ENCODE data around the gene MPP2. TPM values are rescaled to one million over a fixed set of nuclear protein-coding genes. Genes with fewer than 3 reads are reported as not detected.

MPP2 gene
- total RNA-seq, 1 experiment from 2014 or later: 5.5 TPM

GRCh38 chr17:43920500-43921095 is 13.3 kb upstream of the MPP2 start:
- no peak overlapping the region for H3K27ac Mint-ChIP-seq (ENCODE audit: unreplicated experiment)
- no TSS peak for BruUV-seq (replicated peaks)

GRCh38 chr17:43918026-43918389 is 10.7 kb upstream of the MPP2 start:
- CTCF ChIA-PET: no interaction called here

More at GRCh38 chr17:43920500-43921095, 13.3 kb upstream of the MPP2 start:
- Mint-ChIP-seq H3K36me3 (ENCODE audit: insufficient read depth, unreplicated experiment) (no peaks in the 10 kb centered on the region), H3K4me1 (ENCODE audit: low read depth, unreplicated experiment) (peaks cover 6% of the 10 kb centered on the region), H3K4me3 (ENCODE audit: low read depth, unreplicated experiment) (no peak overlapping the region), H3K9me3 (ENCODE audit: low read depth, unreplicated experiment) (no peaks in the 10 kb centered on the region), H3K27me3 (ENCODE audit: unreplicated experiment) (peaks cover 92% of the 10 kb centered on the region)
- intact Hi-C loops (cut with micrococcal nuclease; ENCODE audit: unreplicated experiment): no loop called here
- CTCF ChIA-PET: interaction anchor here (1.4 kb wide), 1 partner anchor 11 kb away, joined by 7 read pairs; no protein-coding TSS in a partner anchor
- DNase-seq: no peak
- TF ChIP-seq CTCF (IDR thresholded peaks at IDR 0.05; ENCODE audit: unreplicated experiment): no peak

GRCh38 chr17:43917348-43918025 is 10.2 kb upstream of the MPP2 start:
- Mint-ChIP-seq H3K4me3 (ENCODE audit: low read depth, unreplicated experiment) (no peak overlapping the region), H3K36me3 (ENCODE audit: insufficient read depth, unreplicated experiment) (no peaks in the 10 kb centered on the region), H3K27ac (ENCODE audit: unreplicated experiment) (no peak overlapping the region), H3K27me3 (ENCODE audit: unreplicated experiment) (peaks cover 68% of the 10 kb centered on the region), H3K4me1 (ENCODE audit: low read depth, unreplicated experiment) (peaks cover 6% of the 10 kb centered on the region), H3K9me3 (ENCODE audit: low read depth, unreplicated experiment) (no peaks in the 10 kb centered on the region)
- no peak for TF ChIP-seq CTCF (IDR thresholded peaks at IDR 0.05; ENCODE audit: unreplicated experiment)
- CTCF ChIA-PET: interaction anchor here (0.6 kb wide), 1 partner anchor 32 kb away, joined by 3 read pairs; no protein-coding TSS in a partner anchor
- no peak for DNase-seq
- no TSS peak for BruUV-seq (replicated peaks)
- intact Hi-C loops (cut with micrococcal nuclease; ENCODE audit: unreplicated experiment): no loop called here

More at GRCh38 chr17:43918026-43918389, 10.7 kb upstream of the MPP2 start:
- intact Hi-C loops (cut with micrococcal nuclease; ENCODE audit: unreplicated experiment): no loop called here
- no peaks in the 10 kb centered on the region for H3K9me3 Mint-ChIP-seq (ENCODE audit: low read depth, unreplicated experiment)
- H3K4me3 Mint-ChIP-seq (ENCODE audit: low read depth, unreplicated experiment): no peak overlapping the region
- TF ChIP-seq CTCF (IDR thresholded peaks at IDR 0.05; ENCODE audit: unreplicated experiment): no peak
- no TSS peak for BruUV-seq (replicated peaks)
- no peak for DNase-seq
- H3K4me1 Mint-ChIP-seq (ENCODE audit: low read depth, unreplicated experiment): peaks cover 6% of the 10 kb centered on the region
- H3K27ac Mint-ChIP-seq (ENCODE audit: unreplicated experiment): no peak overlapping the region
- H3K27me3 Mint-ChIP-seq (ENCODE audit: unreplicated experiment): peaks cover 73% of the 10 kb centered on the region
- H3K36me3 Mint-ChIP-seq (ENCODE audit: insufficient read depth, unreplicated experiment): no peaks in the 10 kb centered on the region

GRCh38 chr17:43917016-43917347 is 9.6 kb upstream of the MPP2 start:
- intact Hi-C loops (cut with micrococcal nuclease; ENCODE audit: unreplicated experiment): no loop called here
- CTCF ChIA-PET: interaction anchor here (0.6 kb wide), 1 partner anchor 32 kb away, joined by 3 read pairs; no protein-coding TSS in a partner anchor
- no TSS peak for BruUV-seq (replicated peaks)
- peaks cover 6% of the 10 kb centered on the region for H3K4me1 Mint-ChIP-seq (ENCODE audit: low read depth, unreplicated experiment)
- H3K36me3 Mint-ChIP-seq (ENCODE audit: insufficient read depth, unreplicated experiment): no peaks in the 10 kb centered on the region
- no peak overlapping the region for H3K4me3 Mint-ChIP-seq (ENCODE audit: low read depth, unreplicated experiment)
- H3K27ac Mint-ChIP-seq (ENCODE audit: unreplicated experiment): no peak overlapping the region
- DNase-seq: no peak
- H3K27me3 Mint-ChIP-seq (ENCODE audit: unreplicated experiment): peaks cover 63% of the 10 kb centered on the region
- no peaks in the 10 kb centered on the region for H3K9me3 Mint-ChIP-seq (ENCODE audit: low read depth, unreplicated experiment)
- TF ChIP-seq CTCF (IDR thresholded peaks at IDR 0.05; ENCODE audit: unreplicated experiment): no peak
